CD4-positive, alpha-beta T cell treated with Interferon alpha-2 for 1 hour (primary cell): ENCODE measurements around the gene ECHS1.
"Not testable (repeated sequence)": the region's sequence is repeated elsewhere in the genome, so short reads cannot be mapped to it uniquely, and the experiment has no call there.

Source experiments
- DNase-seq, 2 donors: peaks; one replicate each; pipeline ENCODE4 v3.0.0-alpha.2; 2020 to 2022

The ECHS1 gene

DNA sequence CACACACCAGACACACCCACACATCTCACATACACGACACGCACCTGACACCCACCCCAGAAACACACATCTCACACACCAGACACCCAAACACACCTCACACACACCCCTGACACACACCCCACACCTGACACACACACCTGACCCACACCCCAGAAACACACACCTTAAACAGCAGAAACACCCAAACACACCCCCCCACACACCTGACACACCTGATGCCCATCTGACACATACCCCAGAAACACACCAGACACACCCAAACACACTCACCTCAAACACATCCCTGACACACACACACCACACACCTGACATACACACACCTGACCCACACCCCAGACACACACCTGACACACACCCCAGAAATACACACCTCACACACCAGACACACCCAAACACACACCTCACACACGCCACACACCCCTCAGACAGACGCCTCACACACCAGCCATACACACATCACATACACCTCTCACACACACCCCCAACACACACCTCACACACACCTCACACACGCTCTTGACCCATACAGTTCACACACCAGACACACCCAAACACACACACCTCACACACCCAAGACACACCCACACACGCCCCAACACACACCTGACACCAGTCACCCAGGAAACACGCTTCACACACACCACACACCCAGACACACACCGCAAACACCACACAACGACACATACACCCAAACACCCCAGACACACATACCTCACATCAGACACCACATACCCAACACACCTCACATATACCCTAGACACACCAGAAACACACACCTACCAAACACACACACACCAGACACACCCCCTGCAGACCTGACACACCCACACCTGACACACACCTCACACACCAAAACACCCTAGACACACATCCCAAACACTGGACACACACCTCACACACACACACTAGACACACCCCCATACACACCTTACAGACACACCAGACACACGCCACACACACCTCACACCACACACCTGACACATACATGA lies 34.8 kb downstream of the ECHS1 start:
- no peak for DNase-seq

DNA sequence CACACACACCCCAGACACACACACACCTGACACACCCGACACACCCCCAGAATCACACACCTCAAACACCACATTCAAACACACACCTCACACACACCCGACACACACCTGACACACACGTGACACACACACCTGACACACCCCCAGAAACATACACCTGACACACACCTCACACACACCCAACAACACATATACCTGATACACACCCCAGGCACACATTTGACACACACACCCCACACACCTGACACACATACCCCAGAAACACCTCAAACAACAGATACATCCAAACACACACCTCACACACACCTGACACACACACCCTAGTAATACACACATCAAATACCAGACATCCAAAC lies 35.8 kb downstream of the ECHS1 start:
- DNase-seq = no peak

DNA sequence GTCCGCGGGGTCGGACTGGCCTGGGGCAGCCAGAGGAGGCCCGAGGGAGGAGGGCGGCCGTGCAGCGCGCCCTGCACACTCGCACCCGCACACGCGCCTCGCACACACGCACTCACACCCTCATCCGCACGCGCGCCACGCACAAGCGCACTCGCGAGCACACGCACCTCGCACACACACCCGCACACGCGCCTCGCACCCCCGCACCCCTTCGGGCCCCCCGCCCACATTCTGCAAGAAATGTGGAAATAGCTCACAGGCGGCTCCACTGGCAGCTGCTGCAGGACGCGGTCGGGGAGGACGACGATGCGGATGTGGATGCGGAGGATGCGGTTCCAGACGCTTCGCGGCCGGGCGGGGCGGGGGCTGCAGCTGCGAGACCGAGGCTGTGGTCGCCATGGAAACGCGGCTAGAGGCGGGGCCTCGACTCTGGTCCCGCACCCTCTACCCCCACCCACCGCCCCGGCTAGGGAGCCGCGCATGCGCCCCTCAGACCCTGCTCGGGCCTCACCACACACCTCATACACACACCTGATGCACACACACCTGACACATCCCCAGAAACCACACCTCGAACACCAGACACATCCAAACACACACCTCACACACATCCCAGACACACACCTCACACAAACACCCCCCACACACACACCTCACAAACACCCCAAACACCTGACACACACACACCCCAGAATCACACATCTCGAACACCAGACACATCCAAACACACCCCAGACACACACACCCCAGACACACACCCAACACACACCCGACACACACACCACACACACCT lies 36.4 kb downstream of the ECHS1 start, which contains the start of gene CALY:
Gene CALY, minus strand, starts transcription at position 320 of the 793 bp plus-strand sequence. CDS start 7,907 bp downstream, outside the sequence.
- DNase-seq = peak; percentile 88 to 91

DNA sequence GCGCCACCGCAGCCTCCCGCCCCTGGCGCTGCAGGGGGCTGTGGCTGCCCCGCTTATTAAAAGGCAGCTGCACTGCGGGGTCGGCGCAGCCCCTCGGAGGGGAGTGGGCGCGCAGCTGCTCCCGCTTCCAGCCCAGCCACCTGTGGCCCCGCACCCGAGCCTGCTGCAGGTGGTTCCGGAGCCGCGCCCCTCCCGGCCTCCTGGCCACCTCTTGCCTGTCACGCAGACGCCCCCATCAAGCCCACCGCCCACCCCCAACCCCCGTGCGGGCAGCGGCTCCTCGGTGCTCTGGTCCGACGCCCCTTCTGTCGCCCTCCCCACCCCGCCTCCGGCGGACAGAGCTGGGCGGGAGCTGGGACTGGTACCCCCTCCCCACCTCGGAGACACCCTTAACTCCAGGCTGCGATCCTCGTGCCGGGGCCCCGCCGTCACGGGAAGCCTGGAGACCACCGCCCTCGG lies 37.0 kb downstream of the ECHS1 start:
- DNase-seq = no peak

DNA sequence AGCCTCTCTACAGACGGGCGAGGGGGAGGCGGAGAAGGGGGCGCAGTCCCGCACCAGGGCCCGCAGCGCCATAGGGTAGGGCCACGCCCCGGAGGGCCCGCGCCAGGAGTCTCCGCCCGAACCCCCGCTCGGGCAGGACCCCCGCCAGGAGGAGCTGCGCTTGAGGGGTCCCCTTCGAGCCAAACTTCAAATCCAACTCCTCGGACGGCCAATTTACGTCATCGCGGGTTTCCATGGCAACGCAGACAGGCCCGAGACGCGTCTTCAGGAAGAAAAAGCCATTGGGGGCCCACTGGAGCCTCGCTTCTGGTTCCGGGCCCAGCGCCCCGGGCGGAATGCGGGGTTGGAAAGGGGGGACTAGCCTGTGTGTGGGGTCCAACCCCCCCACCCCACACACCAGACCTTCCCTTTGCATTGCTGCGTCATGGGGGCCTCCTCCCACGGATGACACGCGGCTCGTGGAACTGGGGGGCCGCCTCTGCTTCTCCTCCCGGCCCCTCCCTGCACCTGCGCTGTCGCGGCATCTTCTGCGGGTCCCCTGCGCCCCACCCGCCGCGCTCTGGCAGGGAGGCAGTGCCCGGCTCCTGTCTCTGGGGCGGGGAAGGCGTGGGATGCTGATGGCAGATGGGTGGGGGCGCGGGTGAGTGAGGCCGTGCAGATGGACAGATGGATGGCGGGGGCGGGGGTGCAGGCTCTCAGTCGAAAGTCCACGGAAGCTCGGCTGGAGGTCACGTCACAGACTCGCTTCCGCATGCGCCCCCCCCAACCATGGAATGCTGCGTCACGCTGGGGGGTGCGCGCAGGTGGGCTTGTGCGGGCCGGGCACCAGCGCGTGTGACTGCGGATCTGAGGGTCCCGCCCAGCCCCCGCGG lies 37.7 kb downstream of the ECHS1 start:
- peak; percentile 86 to 87 for DNase-seq

DNA sequence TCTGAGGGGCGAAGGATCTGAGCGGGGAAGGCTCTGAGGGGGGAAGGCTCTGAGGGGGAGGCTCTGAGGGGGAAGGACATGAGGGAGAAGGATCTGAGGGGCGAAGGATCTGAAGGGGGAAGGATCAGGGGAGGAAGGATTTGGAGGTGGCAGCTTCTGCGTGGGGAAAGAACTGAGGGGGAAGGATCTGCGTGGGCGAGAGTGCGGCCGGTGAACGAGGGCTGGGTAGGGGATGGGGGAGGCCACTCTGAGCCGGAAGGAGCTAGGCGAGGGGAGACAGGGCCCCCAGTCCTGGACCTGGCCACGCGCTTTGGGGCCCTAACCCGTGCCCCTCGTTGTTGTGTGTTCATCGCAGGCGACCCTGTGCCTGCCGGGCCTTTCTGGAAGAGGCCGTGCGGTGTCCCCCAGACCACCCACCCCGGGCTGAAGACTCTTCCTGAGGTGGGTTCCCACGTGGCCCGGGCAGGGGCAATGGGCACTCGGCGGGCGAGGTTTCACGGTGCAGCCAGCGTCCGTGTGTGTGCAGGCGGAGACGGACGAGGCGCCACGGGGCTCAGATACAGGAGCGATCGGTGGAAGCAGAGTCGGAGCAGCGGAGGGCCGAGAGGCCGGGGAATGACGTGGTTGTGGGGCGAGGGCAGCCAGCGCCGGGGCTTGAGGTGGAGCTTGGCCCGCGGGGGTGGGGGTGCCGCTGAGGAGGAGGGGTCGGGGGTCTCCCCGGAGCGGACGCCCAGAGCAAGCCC lies 38.5 kb downstream of the ECHS1 start:
- DNase-seq = peak in 1 of 2 donors; percentile 20

DNA sequence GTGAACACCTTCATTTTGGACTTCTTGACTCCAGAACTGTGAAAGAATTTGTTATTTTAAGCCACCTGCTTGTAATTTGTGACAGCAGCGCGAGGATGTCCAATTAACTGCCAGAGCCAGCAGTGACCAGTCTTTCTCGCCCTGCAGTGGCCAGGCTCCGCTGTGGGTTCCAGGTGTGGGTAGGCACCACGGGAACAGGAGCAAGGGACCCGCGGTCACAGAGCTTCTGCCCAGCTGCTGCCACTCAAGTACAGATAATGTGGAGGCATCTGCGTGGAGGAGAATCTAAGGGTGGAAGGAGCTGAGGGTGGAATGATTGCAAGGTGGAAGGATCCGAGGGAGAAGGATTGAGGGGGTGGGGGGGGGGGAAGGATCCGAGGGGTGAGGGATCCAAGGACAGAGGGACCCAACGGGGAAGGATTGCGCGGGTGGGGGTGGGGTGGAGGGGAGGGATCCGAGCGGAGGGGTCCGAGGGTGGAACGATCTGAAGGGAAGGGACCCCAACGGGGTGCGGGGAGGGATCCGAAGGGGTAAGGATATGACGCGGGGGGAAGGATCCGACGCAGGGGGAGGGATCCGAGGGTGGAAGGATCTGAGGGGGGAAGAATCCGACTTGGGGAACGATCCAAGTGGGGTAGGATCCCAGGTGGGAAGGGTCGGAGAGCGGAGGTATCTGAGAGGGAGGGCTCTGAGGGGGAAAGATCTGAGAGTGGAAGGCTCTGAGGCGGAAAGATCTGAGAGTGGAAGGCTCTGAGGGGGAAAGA lies 40.0 kb downstream of the ECHS1 start:
- DNase-seq = no peak

DNA sequence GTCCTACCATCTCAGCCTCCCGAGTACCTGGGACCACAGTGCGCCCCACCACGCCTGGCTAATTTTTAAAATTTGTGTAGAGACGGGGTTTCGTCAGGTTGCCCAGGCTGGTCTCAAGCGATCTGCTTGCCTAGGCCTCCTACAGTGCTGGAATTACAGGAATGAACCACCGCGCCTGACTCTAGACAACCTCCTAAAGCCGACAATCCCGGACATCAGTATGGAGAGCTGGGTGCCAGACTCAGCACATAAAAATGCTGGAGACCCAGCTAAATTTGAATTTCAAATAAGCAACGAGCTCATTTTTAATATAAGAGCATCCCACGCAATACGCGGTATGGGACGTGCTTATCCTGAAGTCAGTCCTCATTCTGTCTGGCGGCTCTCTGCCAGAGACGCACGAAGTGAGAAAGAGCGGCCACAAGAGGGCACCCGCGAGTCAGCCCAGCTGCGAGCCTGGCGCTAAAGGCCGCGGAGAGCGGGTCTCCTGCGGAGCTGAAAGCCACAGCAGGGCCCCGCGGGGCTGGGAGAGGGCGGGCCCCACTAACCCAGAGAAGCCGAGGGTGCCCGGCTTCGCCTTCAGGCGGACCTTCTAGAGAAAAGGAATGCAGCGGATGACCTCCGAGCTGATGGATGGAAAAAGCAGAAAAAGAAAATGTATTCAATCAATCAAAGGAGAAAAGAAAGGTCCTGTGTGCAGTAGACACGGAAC lies 43.5 kb downstream of the ECHS1 start:
- peak; percentile 83 to 89 for DNase-seq

DNA sequence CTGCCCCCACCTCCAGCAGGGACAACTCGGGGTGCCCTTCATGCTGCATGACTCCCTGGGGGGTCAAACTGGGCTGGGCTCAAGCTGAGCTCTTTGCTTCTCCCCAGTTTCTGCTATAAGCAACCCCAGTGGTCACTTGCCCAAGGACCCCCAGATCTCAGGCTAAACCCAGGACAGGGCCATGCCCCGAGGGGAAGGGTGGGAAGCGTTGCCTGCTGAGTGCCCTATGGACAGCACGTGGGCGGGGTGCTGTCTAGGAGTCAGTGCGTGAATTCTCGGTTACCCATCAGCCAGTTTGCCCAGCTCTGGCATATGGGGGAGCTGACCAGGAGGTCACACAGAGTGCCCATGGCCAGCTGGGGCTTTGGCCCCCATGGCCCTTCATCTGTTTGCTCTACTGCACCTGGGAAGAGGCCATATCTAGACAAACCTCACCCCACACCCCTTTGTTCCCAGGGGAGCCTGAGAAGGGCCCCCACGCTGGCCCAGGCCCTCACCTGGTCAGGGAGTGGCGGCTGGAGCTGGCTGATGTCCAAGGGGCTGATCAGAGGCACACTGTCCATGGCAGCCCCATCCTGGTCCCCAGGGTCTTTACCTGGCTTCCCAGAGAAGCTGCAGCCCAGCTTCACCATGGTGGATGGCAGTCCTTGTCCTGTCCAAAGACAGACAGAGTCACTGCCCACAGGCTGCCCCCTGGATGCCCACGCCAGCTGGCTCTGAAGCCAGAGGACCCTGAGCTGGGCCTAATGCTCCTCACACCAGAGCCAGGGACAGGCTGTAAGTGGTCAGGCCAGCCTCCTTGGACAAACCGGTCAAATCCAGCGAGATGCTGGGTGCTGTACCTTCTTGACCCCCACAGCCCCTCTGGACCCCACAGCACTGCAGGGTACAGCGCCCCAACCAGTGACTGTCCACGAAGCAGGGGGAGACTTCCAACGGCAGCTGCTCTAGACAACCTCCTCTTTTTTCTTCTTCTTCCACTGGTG lies 44.5 kb downstream of the ECHS1 start:
- no peak for DNase-seq

DNA sequence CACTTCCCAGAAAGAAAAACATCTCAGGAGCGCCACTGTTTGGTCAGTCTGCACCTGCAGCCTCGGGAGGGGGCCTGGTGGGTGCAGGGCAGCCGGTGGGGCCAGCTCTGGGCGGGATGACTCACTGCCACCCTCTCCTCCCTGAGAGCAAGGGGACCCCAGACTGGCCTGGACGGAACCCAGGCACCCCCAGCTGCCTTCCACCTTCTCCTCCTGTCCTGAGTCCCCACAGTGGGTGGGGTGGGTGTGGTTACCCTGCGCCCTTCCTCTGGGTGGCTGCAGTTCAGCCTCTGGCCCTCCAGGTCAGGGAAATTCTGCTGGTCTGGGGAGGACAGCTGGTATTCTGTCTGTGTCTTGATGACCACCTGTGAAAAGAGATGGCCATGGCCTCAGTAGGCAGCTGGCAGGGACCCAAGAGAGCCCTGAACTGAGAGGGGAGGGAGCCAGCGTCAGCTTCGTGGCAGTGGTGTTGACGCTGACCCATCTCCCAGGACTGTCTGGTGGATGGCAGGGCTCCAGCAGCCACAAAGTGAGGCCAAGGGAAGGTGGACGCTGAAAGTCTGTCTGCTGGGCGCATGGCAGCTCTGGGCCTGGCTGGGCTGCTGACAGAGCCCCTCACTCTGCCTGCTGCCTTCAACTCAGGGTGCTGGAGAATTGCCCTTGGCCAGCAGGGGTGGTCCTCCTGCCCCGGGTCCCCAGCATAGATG lies 45.4 kb downstream of the ECHS1 start:
- DNase-seq = no peak

DNA sequence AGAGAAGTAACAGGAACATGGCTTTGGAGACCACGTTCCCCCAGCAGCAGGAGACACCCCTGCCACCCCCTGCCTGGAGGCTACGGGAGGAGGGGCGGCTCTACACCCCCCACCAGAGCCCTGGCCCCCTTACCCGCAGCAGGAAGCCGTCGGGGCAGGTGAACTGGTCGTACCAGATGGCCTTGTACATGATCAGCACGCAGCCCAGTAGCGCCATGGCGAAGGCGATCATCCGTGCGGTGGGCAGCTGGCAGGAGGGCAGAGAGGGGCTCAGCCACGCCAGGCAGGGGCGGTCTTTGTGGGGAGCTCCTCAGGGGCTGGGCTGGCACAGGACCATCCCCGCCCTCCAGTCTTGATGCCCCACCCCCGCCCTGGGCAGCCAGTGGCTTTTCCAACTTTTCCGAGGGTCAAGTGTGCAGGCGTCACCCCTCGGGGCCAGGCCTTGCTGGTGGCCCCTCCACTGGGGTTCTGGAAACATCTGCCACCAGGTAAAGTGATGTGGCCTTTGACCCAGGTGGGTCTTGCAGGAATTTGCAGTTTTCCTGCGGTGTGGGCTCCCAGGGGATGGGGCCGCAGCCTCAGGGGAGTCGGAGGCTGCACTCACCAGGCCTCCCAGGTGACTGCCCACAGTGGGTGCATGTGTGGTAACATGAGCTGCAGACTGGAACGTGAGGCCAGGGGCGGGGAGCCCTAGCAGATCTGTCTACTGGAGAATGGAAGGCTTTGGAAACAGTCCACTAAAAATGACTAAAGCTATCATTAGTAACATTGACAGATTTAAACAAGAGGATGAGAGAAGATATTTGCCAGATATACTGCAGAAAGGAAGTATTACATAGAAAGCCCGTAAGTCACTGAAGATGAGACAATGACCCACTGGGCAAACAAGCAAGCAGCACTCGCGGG lies 46.2 kb downstream of the ECHS1 start:
- DNase-seq = no peak

DNA sequence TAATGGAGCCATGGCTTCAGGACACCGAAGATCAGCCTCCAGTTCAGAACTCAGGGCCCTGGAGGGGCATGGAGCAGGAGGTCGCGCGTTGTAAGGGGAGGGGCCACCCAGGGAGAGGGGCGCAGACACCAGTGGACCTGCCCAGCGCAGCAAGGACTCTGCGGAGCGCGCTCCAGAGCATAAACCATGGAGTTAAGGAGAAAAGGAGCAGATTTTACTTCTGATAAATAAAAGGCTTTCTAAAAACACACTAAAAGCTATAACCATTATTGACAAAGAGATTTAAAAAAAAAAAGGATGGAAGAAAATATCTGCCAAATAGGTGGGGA lies 47.0 kb downstream of the ECHS1 start:
- DNase-seq = no peak

DNA sequence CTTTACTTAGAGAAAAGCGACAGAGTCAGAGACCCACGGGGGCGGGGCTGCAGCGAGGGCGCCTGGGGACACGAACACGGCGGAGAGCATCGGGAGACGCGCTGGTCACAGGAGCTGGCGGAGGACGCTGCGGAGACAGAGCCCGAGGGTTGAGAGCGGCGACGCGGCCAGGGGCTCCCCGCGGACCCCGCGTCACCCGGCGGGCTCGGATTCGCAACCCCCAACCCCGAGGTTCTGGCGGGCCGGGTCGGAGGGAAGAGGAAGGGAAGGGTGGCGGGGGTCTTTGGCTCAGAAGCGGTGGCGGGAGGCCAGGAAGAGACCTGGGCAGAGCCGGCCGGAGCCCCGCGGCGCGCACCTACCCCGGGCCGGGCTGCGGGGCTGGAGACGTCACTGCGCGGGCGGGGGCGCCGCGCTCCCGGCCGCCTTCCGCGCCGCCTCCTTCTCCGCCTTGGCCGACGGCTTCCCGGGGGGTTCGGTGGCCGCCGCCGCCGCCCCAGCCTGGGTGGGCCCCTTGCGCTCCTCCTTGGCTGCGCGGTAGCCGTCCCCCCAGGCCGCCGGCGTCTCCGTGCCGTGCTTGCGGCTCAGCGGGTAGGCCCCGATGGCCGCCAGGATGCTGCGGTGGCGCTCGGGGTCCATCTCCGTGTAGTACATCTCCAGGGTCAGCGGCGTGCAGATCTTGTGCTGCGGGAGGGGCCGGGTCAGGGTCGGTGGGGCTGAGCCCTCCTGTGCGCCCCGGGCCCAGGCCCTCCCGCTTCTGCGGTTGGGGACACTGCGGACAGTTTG lies 47.5 kb downstream of the ECHS1 start:
- DNase-seq = peak in 1 of 2 donors; percentile 38

DNA sequence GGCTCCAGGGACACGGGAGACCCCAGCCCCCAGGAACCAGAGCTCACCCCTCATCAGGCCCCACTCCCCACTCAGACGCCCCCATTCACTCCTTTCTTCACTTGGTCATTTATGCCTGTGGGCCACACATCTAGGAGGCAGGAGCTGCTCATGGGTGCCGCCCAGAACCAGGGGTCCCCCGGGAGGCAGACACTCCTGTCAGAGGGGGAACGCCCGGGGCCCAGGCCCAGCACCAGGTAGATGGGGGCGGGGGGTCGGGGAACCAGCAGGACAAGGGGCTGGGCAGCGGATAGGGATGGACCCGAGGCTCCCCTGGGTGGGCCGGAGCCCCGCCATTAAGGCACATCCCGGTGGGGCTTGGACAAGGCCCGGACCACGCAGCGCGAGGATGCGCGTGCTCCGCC lies 48.3 kb downstream of the ECHS1 start:
- DNase-seq = no peak

DNA sequence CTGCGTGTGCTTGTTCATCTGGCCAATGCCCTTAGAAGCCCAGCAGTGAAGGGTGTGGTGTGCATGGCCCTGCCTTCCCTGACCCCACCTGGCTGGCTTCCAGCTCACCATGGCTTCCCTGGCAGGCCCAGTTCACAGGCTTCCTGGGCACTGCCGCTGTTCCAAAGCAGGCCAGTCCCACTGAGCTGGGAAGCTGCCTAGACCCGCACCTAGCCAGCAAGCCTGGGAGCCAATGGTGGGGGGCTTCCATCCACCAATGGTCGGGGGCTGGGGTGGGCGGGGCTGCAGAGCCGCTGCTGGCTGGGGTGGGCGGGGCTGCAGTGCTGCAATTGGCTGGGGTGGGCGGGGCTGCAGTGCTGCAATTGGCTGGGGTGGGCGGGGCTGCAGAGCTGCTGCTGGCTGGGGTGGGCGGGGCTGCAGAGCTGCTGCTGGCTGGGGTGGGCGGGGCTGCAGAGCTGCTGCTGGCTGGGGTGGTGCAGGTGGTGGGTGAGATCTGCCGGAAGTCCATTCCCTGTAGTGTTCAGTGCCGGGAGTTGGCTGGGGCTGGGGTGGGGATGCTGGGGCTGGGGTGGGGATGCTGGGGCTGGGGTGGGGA lies 48.9 kb downstream of the ECHS1 start:
- peak; percentile 67 to 80 for DNase-seq

DNA sequence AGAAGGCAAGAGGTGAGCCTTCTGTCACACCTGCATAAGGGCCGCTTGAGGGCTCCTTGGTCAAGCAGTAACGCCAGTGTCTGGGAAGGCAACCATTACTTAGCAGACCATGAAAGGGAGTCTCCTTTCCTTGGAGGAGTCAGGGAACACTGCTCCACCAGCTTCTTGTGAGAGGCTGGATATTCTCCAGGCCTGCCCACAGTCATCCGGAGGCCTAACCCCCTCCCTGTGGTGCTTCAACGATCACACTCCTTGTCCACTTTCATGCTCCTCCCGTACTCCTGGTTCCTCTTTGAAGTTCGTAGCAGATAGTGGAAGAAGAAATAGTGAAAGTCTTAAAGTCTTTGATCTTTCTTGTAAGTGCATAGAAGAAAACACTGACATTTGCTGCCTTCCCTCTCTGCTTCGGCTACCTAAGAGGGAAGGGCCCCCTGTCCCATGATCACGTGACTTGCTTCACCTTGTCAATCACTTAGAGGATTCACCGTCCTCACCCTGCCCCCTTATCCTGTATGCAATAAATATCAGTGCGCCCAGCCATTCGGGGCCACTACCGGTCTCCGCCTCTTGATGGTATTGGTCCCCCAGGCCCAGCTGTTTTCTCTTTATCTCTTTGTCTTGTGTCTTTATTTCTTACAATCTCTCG lies 51.0 kb downstream of the ECHS1 start:
- DNase-seq = not testable (repeated sequence)
